Kidney epithelial cell (primary cell): ENCODE results near the gene USP8. TPM values are rescaled to one million over a fixed set of nuclear protein-coding genes. Genes with fewer than 3 reads are reported as not detected.
"Not testable (repeated sequence)": the region's sequence is repeated elsewhere in the genome, so short reads cannot be mapped to it uniquely, and the experiment has no call there.

Experiments
- DNase-seq: peaks from one replicate; pipeline ENCODE4 v3.0.0-alpha.2; 2010; ENCODE audit warnings: low read depth
- H3K27me3 ChIP-seq: 2 replicates; pipeline ENCODE4 v1.6.0; 2011; ENCODE audit warnings: low read length; ENCODE audit not compliant: control insufficient read depth, insufficient read depth
- H3K36me3 ChIP-seq: 2 replicates; pipeline ENCODE4 v1.5.1; 2011; ENCODE audit warnings: low read length; ENCODE audit not compliant: control insufficient read depth, insufficient read depth
- H3K4me3 ChIP-seq: 2 replicates; pipeline ENCODE4 v1.5.1; 2011; ENCODE audit warnings: low read depth, mild to moderate bottlenecking, control low read depth, low read length
- CTCF ChIP-seq: IDR thresholded peaks from 2 replicates; pipeline ENCODE4 v1.5.1; 2011; ENCODE audit warnings: mild to moderate bottlenecking, moderate library complexity, low read length, control low read depth, inconsistent platforms; ENCODE audit not compliant: insufficient read depth, poor library complexity, severe bottlenecking
- total RNA-seq: library from RNA; depleted of rRNA; stranded (reverse); fragments of >200 nt; gene quantifications from 2 replicates; pipeline ENCODE4 v1.2.3, GENCODE V29; 2015

USP8 gene
- total RNA-seq, 1 donor from 2014 or later: 55.1 TPM

GRCh38 chr15:50418041-50418583 is 6.1 kb upstream of the USP8 start:
- DNase-seq: no peak
- Histone ChIP-seq H3K27me3 (no peaks in the 10 kb centered on the region), H3K4me3 (no peak overlapping the region), H3K36me3 (no peaks in the 10 kb centered on the region)
- no peak for TF ChIP-seq CTCF

GRCh38 chr15:50425219-50425618 is 1.0 kb downstream of the USP8 start:
- no peak for TF ChIP-seq CTCF
- no peaks in the 10 kb centered on the region for H3K27me3 ChIP-seq
- DNase-seq: no peak

GRCh38 chr15:50425678-50426246 is 1.6 kb downstream of the USP8 start:
- peak overlapping the region; percentile 99 for H3K4me3 ChIP-seq
- H3K36me3 ChIP-seq, DNase-seq, H3K27me3 ChIP-seq: not testable (repeated sequence)

More at GRCh38 chr15:50425219-50425618, 1.0 kb downstream of the USP8 start:
- H3K4me3 ChIP-seq: peak overlapping the region; percentile 99
- H3K36me3 ChIP-seq: no peaks in the 10 kb centered on the region

GRCh38 chr15:50426428-50426827 is 2.2 kb downstream of the USP8 start:
- Histone ChIP-seq H3K27me3 (no peaks in the 10 kb centered on the region), H3K4me3 (no peak overlapping the region), H3K36me3 (no peaks in the 10 kb centered on the region)
- no peak for TF ChIP-seq CTCF
- no peak for DNase-seq

- Histone ChIP-seq H3K4me3 (no peak overlapping the region), H3K36me3 (no peaks in the 10 kb centered on the region), H3K27me3 (no peaks in the 10 kb centered on the region)
- DNase-seq: no peak
- no peak for TF ChIP-seq CTCF
These were observed 7.0 kb downstream of the USP8 start for GRCh38 chr15:50431204-50431603.

- H3K4me3 ChIP-seq: no peak overlapping the region
- no peaks in the 10 kb centered on the region for H3K27me3 ChIP-seq
- DNase-seq: no peak
- no peak for TF ChIP-seq CTCF
- H3K36me3 ChIP-seq: no peaks in the 10 kb centered on the region
These were observed 8.0 kb downstream of the USP8 start for GRCh38 chr15:50432230-50432629.
